ENCODE data around the gene DEGS2. TPM values are rescaled to one million over a fixed set of nuclear protein-coding genes. Genes with fewer than 3 reads are reported as not detected.

DEGS2 gene
- polyA plus RNA-seq, 2 of the 4 experiments (the other 2 are of a cell fraction): 0.93 to 2.3 TPM

DNA sequence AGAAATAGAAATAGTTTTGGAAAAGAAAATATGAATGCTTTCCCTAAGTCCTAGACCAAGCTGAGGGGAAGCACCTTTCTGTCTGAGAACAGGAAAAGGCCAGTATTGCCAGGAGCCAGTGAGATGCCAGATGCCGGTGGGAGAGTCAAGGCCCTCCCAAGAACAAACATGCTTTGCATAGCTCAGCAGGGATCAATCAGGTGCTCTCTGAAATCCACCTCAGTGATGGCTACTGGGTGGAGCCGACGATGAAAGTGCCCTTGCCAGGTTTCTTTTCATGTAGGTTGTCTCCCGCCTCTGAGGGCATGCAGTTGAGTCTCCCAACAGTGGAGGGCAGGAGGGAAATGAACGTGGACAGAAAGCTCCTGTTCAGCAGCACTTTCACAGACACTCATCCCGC is 28.3 kb downstream of the DEGS2 start:
- no peaks in the 10 kb centered on the region for H3K9me3 ChIP-seq
- no peak for DNase-seq (ENCODE audit: low read depth in 1 of 2, low spot score in 1 of 2)
- H3K4me3 ChIP-seq: no peak overlapping the region
- H3K4me2 ChIP-seq: no peak overlapping the region
- H3K4me1 ChIP-seq: no peaks in the 10 kb centered on the region
- no peak for FAIRE-seq
- 76% methylated on average over 6 of the region's 6 CpGs for WGBS (ENCODE audit: missing lambda C conversion rate)
- TF ChIP-seq RFX5 (IDR thresholded peaks at IDR 0.05): no peak
- no peak for TF ChIP-seq SREBF2 (IDR thresholded peaks at IDR 0.05)
- TF ChIP-seq, protein P1, sequence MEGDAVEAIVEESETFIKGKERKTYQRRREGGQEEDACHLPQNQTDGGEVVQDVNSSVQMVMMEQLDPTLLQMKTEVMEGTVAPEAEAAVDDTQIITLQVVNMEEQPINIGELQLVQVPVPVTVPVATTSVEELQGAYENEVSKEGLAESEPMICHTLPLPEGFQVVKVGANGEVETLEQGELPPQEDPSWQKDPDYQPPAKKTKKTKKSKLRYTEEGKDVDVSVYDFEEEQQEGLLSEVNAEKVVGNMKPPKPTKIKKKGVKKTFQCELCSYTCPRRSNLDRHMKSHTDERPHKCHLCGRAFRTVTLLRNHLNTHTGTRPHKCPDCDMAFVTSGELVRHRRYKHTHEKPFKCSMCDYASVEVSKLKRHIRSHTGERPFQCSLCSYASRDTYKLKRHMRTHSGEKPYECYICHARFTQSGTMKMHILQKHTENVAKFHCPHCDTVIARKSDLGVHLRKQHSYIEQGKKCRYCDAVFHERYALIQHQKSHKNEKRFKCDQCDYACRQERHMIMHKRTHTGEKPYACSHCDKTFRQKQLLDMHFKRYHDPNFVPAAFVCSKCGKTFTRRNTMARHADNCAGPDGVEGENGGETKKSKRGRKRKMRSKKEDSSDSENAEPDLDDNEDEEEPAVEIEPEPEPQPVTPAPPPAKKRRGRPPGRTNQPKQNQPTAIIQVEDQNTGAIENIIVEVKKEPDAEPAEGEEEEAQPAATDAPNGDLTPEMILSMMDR (IDR thresholded peaks at IDR 0.05): no peak
- TF ChIP-seq, protein P2, sequence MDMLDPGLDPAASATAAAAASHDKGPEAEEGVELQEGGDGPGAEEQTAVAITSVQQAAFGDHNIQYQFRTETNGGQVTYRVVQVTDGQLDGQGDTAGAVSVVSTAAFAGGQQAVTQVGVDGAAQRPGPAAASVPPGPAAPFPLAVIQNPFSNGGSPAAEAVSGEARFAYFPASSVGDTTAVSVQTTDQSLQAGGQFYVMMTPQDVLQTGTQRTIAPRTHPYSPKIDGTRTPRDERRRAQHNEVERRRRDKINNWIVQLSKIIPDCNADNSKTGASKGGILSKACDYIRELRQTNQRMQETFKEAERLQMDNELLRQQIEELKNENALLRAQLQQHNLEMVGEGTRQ (IDR thresholded peaks at IDR 0.05): no peak
- TF ChIP-seq, protein P3, sequence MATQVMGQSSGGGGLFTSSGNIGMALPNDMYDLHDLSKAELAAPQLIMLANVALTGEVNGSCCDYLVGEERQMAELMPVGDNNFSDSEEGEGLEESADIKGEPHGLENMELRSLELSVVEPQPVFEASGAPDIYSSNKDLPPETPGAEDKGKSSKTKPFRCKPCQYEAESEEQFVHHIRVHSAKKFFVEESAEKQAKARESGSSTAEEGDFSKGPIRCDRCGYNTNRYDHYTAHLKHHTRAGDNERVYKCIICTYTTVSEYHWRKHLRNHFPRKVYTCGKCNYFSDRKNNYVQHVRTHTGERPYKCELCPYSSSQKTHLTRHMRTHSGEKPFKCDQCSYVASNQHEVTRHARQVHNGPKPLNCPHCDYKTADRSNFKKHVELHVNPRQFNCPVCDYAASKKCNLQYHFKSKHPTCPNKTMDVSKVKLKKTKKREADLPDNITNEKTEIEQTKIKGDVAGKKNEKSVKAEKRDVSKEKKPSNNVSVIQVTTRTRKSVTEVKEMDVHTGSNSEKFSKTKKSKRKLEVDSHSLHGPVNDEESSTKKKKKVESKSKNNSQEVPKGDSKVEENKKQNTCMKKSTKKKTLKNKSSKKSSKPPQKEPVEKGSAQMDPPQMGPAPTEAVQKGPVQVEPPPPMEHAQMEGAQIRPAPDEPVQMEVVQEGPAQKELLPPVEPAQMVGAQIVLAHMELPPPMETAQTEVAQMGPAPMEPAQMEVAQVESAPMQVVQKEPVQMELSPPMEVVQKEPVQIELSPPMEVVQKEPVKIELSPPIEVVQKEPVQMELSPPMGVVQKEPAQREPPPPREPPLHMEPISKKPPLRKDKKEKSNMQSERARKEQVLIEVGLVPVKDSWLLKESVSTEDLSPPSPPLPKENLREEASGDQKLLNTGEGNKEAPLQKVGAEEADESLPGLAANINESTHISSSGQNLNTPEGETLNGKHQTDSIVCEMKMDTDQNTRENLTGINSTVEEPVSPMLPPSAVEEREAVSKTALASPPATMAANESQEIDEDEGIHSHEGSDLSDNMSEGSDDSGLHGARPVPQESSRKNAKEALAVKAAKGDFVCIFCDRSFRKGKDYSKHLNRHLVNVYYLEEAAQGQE (IDR thresholded peaks at IDR 0.05): no peak
- TF ChIP-seq KDM1A (IDR thresholded peaks at IDR 0.05; ENCODE audit: low read depth): no peak
- TF ChIP-seq, protein P4, sequence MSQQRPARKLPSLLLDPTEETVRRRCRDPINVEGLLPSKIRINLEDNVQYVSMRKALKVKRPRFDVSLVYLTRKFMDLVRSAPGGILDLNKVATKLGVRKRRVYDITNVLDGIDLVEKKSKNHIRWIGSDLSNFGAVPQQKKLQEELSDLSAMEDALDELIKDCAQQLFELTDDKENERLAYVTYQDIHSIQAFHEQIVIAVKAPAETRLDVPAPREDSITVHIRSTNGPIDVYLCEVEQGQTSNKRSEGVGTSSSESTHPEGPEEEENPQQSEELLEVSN (IDR thresholded peaks at IDR 0.05; ENCODE audit: borderline replicate concordance, low read depth): no peak
- TF ChIP-seq EHF (CRISPR knock-in tag; IDR thresholded peaks at IDR 0.05): no peak
- TF ChIP-seq EHMT2 (IDR thresholded peaks at IDR 0.05; ENCODE audit: low read depth): no peak
- TF ChIP-seq CHD4 (IDR thresholded peaks at IDR 0.05; ENCODE audit: borderline replicate concordance): no peak
- ATAC-seq: no peak
- no peak overlapping the region for H3K27ac ChIP-seq
- CTCF ChIA-PET: interaction anchor here (0.6 to 2.2 kb wide), 11 partner anchors 9 to 621 kb away, joined by 3 to 10 read pairs (median 3); no protein-coding TSS in a partner anchor
- POLR2A ChIA-PET: no interaction called here

DNA sequence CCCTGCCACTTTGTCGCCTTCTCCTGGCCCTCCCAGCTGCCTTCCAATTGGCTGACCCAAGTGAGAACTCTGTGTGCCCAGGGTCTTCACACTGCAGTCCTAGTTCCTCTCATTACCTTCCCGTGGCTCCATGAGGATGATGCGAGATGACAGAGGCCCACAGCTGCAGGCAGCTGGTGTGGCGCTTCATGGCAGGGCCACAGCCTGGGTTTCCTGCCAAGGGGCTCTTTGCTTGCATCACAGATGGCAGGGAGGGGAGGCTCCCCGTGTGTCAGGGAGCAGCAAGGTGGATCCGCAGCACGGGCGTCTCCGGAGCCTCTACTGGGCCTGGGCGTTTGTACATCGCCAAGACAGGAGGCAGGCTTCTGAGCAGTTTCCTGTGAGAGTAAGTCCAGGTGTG is 28.9 kb downstream of the DEGS2 start:
- TF ChIP-seq RNF2 (IDR thresholded peaks at IDR 0.05; ENCODE audit: borderline replicate concordance, low read depth): no peak
- TF ChIP-seq SMC3 (IDR thresholded peaks at IDR 0.05): no peak
- no peak for TF ChIP-seq CHD4 (IDR thresholded peaks at IDR 0.05; ENCODE audit: borderline replicate concordance)
- no peak for TF ChIP-seq NPAS2 (CRISPR knock-in tag; IDR thresholded peaks at IDR 0.05; ENCODE audit: borderline replicate concordance)
- TF ChIP-seq, protein P5, sequence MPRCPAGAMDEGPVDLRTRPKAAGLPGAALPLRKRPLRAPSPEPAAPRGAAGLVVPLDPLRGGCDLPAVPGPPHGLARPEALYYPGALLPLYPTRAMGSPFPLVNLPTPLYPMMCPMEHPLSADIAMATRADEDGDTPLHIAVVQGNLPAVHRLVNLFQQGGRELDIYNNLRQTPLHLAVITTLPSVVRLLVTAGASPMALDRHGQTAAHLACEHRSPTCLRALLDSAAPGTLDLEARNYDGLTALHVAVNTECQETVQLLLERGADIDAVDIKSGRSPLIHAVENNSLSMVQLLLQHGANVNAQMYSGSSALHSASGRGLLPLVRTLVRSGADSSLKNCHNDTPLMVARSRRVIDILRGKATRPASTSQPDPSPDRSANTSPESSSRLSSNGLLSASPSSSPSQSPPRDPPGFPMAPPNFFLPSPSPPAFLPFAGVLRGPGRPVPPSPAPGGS (IDR thresholded peaks at IDR 0.05): no peak
- TF ChIP-seq, protein P2 (IDR thresholded peaks at IDR 0.05): no peak
- TF ChIP-seq, protein P6, sequence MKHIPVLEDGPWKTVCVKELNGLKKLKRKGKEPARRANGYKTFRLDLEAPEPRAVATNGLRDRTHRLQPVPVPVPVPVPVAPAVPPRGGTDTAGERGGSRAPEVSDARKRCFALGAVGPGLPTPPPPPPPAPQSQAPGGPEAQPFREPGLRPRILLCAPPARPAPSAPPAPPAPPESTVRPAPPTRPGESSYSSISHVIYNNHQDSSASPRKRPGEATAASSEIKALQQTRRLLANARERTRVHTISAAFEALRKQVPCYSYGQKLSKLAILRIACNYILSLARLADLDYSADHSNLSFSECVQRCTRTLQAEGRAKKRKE (CRISPR knock-in tag; IDR thresholded peaks at IDR 0.05; ENCODE audit: low read depth): no peak
- TF ChIP-seq EHMT2 (IDR thresholded peaks at IDR 0.05; ENCODE audit: low read depth): no peak
- no peak for TF ChIP-seq ZSCAN20 (CRISPR knock-in tag; IDR thresholded peaks at IDR 0.05)
- TF ChIP-seq CHD2 (IDR thresholded peaks at IDR 0.05; ENCODE audit: low read length, partially characterized antibody): no peak
- TF ChIP-seq, protein P4 (IDR thresholded peaks at IDR 0.05; ENCODE audit: borderline replicate concordance, low read depth): no peak
- no peak for TF ChIP-seq MAZ (IDR thresholded peaks at IDR 0.05; ENCODE audit: borderline replicate concordance, low read depth, low read length)
- no peak for TF ChIP-seq RARB (CRISPR knock-in tag; IDR thresholded peaks at IDR 0.05)
- TF ChIP-seq KDM5A (IDR thresholded peaks at IDR 0.05): no peak
- TF ChIP-seq HEYL (CRISPR knock-in tag; IDR thresholded peaks at IDR 0.05): no peak
- TF ChIP-seq MAFK (IDR thresholded peaks at IDR 0.05; ENCODE audit: partially characterized antibody): no peak
- ATAC-seq (no peak), FAIRE-seq (no peak), DNase-seq (ENCODE audit: low read depth in 1 of 2, low spot score in 1 of 2) (no peak)
- ChIA-PET POLR2A (no interaction called here), CTCF (interaction anchor here (0.8 to 2.2 kb wide), 5 partner anchors 9 to 62 kb away, joined by 3 to 10 read pairs (median 5); no protein-coding TSS in a partner anchor)
- no peak overlapping the region for H3K4me3 ChIP-seq
- H3K27ac ChIP-seq: no peak overlapping the region
- H3K9me3 ChIP-seq: no peaks in the 10 kb centered on the region
- H3K4me1 ChIP-seq: no peaks in the 10 kb centered on the region
- H3K4me2 ChIP-seq: no peak overlapping the region
- 89% methylated on average over 10 of the region's 11 CpGs for whole genome bisulfite sequencing (ENCODE audit: missing lambda C conversion rate)

All from A549 (cell line).